ENCODE measurements around the gene JAK1. TPM values are rescaled to one million over a fixed set of nuclear protein-coding genes. Genes with fewer than 3 reads are reported as not detected.

The JAK1 gene
- total RNA-seq, 1 experiment from 2014 or later = 44.1 TPM

DNA sequence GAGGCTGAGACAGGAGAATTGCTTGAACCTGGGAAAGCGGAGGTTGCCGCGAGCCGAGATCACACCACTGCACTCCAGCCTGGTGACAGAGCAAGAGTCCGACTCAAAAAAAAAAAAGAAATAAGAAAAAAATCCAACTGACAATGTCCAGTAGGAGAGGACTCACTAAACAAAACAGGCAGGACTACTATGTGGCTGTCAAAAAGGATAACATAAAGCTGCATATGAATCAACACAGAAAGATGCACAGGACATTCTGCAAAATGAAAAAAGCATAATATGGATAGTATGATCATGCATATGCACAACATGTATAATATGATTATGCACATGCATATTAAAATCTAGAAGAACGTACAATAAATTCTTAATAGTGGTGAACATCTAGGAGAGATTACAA, 80.7 kb downstream of the JAK1 start:
- Histone ChIP-seq H4K20me1 (ENCODE audit: low read length) (no peaks in the 10 kb centered on the region), H3F3A (ENCODE audit: low read length, unreplicated experiment) (no peaks in the 10 kb centered on the region), H3K27me3 (ENCODE audit: low read length) (no peaks in the 10 kb centered on the region), H3K36me3 (ENCODE audit: low read depth, low read length) (0 out of 2 replicates have a peak, but pooled peaks cover 2% of the 10 kb centered on the region), H3K4me1 (ENCODE audit: insufficient read depth, low read length) (peaks cover 9% of the 10 kb centered on the region), H3K9ac (ENCODE audit: low read length) (no peak overlapping the region), H3K9me3 (ENCODE audit: low read length) (no peaks in the 10 kb centered on the region), H3K4me3 (ENCODE audit: low read length) (no peak overlapping the region), H3K79me2 (ENCODE audit: low read length) (peaks cover 11% of the 10 kb centered on the region), H3K27ac (ENCODE audit: low read length) (no peak overlapping the region), H3K9me2 (replicated peaks; ENCODE audit: low read length) (no peaks in the 10 kb centered on the region), H2AFZ (ENCODE audit: low read length) (no peak overlapping the region), H3K4me2 (ENCODE audit: low read length) (no peak overlapping the region)
- CTCF ChIA-PET = no interaction called here
- intact Hi-C loops (cut with micrococcal nuclease) = loop anchor here (10.0 kb wide), 1 partner anchor 259 kb away; the partner anchor contains the start of gene AK4
- no TSS peak for BruUV-seq (replicated peaks)
- POLR2A ChIA-PET (ENCODE audit: unreplicated experiment) = no interaction called here
- DNase-seq (no peak), ATAC-seq (no peak)
- no peak for TF ChIP-seq EZH2phosphoT487 (IDR thresholded peaks at IDR 0.05; ENCODE audit: borderline replicate concordance, low read length)
- TF ChIP-seq, protein P1, sequence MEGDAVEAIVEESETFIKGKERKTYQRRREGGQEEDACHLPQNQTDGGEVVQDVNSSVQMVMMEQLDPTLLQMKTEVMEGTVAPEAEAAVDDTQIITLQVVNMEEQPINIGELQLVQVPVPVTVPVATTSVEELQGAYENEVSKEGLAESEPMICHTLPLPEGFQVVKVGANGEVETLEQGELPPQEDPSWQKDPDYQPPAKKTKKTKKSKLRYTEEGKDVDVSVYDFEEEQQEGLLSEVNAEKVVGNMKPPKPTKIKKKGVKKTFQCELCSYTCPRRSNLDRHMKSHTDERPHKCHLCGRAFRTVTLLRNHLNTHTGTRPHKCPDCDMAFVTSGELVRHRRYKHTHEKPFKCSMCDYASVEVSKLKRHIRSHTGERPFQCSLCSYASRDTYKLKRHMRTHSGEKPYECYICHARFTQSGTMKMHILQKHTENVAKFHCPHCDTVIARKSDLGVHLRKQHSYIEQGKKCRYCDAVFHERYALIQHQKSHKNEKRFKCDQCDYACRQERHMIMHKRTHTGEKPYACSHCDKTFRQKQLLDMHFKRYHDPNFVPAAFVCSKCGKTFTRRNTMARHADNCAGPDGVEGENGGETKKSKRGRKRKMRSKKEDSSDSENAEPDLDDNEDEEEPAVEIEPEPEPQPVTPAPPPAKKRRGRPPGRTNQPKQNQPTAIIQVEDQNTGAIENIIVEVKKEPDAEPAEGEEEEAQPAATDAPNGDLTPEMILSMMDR (conservative IDR thresholded peaks at IDR 0.05; ENCODE audit: low read depth, low read length) = no peak
- TF ChIP-seq EZH2 (IDR thresholded peaks at IDR 0.05; ENCODE audit: low read length, unreplicated experiment) = no peak

DNA sequence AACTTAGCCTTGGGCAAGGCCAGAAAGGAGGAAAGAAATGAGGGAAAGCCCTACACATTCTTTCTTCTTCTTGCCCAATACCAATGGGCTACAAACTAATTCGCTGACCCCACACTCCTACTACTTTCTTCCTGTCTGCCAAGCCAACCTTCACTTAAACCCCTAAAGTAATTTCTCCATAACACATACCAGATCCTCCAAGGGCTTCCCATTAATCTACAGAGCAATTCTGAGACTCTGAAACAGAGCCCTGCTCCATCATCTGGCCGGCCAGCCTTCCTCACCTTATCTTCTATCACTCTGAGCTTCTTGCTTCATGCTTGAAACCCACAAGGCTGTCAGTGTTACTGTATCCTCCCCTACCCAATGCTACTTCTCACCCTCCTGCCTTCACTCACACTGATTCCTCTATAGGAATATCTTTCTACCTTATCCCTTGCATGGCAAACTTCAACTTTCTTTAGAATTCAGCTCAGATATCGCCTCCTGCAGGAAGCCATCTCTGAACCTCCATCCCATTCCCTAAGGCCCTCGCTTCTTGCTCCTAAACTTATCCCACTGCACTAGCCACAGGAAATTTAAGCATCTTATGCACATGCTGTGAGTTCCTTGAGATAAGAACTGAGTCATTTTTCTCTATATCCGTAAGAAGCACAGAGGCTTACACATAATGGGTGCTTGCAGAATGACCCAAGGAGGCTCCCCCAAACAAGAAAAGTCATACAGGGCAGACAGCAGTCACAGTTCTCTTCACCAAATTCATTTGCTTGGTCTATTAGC, 81.9 kb downstream of the JAK1 start:
- 0 out of 2 replicates have a peak, but pooled peaks cover 2% of the 10 kb centered on the region for H3K36me3 ChIP-seq (ENCODE audit: low read depth, low read length)
- POLR2A ChIA-PET (ENCODE audit: unreplicated experiment) = no interaction called here
- peaks cover 9% of the 10 kb centered on the region for H3K4me1 ChIP-seq (ENCODE audit: insufficient read depth, low read length)
- no peaks in the 10 kb centered on the region for H3F3A ChIP-seq (ENCODE audit: low read length, unreplicated experiment)
- no peaks in the 10 kb centered on the region for H4K20me1 ChIP-seq (ENCODE audit: low read length)
- H3K9me2 ChIP-seq (replicated peaks; ENCODE audit: low read length) = no peaks in the 10 kb centered on the region
- CTCF ChIA-PET = interaction anchor here (0.7 kb wide), 1 partner anchor 107 kb away, joined by 3 read pairs; no protein-coding TSS in a partner anchor
- no peak for ATAC-seq
- no peak for DNase-seq
- TF ChIP-seq, protein P1 (conservative IDR thresholded peaks at IDR 0.05; ENCODE audit: low read depth, low read length) = no peak
- TF ChIP-seq EZH2 (IDR thresholded peaks at IDR 0.05; ENCODE audit: low read length, unreplicated experiment) = no peak
- TF ChIP-seq EZH2phosphoT487 (IDR thresholded peaks at IDR 0.05; ENCODE audit: borderline replicate concordance, low read length) = no peak
- no peak overlapping the region for H3K4me2 ChIP-seq (ENCODE audit: low read length)
- H3K9ac ChIP-seq (ENCODE audit: low read length) = no peak overlapping the region
- H3K9me3 ChIP-seq (ENCODE audit: low read length) = no peaks in the 10 kb centered on the region
- H3K27ac ChIP-seq (ENCODE audit: low read length) = no peak overlapping the region
- H2AFZ ChIP-seq (ENCODE audit: low read length) = no peak overlapping the region
- intact Hi-C loops (cut with micrococcal nuclease) = loop anchor here (5.0 to 10.0 kb wide), 2 partner anchors 138 to 260 kb away; partner anchors contain the start of gene AK4
- BruUV-seq (replicated peaks) = no TSS peak
- peaks cover 4% of the 10 kb centered on the region for H3K79me2 ChIP-seq (ENCODE audit: low read length)
- no peak overlapping the region for H3K4me3 ChIP-seq (ENCODE audit: low read length)
- no peaks in the 10 kb centered on the region for H3K27me3 ChIP-seq (ENCODE audit: low read length)

All from PC-3 (cell line).